NAMALWA (cell line): ENCODE data around the gene TRIM52.
"Not testable (repeated sequence)": the region's sequence is repeated elsewhere in the genome, so short reads cannot be mapped to it uniquely, and the experiment has no call there.

Experiments
- DNase-seq: peaks from one replicate; pipeline ENCODE4 v3.0.0-alpha.2; 2015; ENCODE audit warnings: low spot score

TRIM52 gene

GRCh38 chr5:181233088-181233800 is 27.7 kb downstream of the TRIM52 start:
- no peak for DNase-seq

DNA sequence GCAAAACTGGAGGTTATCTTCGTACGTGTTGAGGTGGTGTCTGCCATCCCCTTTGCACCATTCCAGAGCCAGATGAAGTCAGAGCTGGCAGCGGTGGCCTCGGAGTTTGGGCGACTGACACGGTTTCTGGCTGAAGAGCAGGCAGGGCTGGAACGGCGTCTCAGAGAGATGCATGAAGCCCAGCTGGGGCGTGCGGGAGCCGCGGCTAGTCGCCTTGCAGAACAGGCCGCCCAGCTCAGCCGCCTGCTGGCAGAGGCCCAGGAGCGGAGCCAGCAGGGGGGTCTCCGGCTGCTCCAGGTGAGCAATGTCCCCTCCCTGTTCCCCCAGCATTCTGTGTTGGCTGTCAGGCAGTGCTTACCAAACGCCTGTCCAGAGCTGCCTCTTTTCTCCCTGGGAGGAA is 28.4 kb downstream of the TRIM52 start:
- DNase-seq, result no peak

DNA sequence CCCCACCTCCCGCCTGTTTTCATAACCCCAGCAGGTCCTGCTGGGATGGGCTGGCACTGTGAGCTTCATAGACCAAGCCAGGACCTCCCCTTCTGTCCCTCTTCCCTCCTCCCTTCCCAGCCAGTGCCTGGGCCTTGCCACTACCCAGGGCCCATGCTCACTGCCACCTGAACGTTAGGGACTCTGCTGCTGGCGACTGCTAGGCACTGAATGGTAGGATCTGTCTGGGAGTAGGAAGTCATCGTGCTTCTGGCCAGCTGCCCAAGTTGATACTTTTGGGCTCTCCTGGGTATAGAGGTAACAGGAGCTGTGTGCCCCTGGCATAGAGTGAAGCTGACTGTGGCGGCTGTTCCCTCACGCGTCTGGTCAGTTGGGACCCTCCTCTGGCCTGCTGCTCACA is 29.5 kb downstream of the TRIM52 start:
- no peak for DNase-seq

DNA sequence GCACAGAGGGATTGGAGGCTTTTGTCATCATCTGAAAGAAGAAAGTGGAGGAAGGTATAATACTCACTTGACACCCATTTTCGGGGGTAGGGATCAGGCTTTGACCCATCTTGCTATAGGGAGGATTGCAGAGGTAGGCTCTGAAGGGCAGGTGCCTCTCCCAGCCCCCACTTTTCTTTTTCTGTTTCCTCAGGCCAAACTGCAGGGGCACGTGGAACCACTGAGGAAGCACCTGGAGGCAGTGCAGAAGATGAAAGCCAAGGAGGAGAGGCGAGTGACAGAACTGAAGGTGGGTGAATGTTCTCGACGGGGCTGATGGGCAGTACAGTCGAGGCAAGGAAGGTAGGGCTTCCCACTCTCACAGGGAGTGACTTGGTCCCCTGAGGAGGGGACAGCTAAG is 30.4 kb downstream of the TRIM52 start:
- peak; percentile 47 for DNase-seq

DNA sequence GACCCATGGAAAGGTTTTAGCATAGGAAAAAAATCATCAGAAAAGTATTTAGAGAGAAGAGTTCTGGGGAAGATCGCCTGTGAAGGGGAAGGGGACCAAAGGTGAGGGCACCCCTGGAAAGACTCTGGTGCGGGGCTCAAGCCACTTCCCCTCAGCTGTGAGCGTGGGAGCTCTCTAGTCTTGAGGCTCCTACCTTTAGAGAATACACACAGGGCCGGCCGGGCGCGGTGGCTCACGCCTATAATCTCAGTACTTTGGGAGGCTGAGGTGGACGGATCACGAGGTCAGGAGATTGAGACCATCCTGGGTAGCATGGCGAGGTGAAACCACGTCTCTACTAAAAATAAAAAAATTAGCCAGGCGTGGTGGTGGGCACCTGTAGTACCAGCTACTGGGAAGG is 30.9 kb downstream of the TRIM52 start:
- no peak for DNase-seq

- DNase-seq, result no peak
Measured at GRCh38 chr5:181224390-181225229, 36.3 kb downstream of the TRIM52 start.

DNA sequence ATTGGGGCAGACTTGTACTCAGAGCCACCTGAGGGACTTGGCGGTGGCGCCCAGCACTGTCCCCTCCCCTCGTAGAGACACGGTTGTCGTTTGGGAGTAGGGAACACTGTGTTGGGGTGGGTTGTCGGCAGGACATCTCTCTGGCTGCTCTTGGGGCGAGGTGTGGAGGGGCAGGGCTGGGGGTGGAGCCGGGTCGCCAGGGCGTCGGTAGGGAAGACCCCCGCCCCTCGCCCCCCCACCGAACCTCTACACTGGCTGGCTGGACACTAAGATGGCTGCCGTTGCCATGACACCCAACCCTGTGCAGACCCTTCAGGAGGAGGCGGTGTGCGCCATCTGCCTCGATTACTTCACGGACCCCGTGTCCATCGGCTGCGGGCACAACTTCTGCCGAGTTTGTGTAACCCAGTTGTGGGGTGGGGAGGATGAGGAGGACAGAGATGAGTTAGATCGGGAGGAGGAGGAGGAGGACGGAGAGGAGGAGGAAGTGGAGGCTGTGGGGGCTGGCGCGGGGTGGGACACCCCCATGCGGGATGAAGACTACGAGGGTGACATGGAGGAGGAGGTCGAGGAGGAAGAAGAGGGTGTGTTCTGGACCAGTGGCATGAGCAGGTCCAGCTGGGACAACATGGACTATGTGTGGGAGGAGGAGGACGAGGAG is 37.1 kb downstream of the TRIM52 start:
- DNase-seq, result peak; percentile 71

- peak; percentile 99 for DNase-seq
Measured at GRCh38 chr5:181223058-181223728, 37.8 kb downstream of the TRIM52 start, which contains the start of gene TRIM41. Gene TRIM41, plus strand, starts transcription at chr5:181223281. Its CDS starts 719 bp downstream, at chr5:181224000.

DNA sequence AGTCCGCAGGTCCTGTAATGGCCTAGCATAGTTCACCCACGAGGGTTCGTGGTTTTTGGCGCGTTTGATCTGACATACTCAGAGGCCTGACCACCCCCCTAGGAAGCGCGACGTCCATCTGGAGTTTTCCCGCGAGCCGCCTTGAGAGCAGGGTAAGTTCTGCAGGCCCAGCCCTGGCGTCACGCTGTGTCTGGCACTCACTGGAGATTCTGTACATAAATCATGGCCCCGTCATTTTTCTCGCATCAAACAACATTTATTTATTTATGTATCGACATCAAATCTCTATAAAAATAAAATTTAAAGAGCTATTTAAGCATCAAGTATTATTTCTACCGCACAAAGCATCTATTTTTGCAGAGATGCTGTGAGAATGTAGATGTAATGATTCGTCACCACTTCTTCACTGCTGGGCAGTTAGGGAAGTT is 38.3 kb downstream of the TRIM52 start:
- no peak for DNase-seq

DNA sequence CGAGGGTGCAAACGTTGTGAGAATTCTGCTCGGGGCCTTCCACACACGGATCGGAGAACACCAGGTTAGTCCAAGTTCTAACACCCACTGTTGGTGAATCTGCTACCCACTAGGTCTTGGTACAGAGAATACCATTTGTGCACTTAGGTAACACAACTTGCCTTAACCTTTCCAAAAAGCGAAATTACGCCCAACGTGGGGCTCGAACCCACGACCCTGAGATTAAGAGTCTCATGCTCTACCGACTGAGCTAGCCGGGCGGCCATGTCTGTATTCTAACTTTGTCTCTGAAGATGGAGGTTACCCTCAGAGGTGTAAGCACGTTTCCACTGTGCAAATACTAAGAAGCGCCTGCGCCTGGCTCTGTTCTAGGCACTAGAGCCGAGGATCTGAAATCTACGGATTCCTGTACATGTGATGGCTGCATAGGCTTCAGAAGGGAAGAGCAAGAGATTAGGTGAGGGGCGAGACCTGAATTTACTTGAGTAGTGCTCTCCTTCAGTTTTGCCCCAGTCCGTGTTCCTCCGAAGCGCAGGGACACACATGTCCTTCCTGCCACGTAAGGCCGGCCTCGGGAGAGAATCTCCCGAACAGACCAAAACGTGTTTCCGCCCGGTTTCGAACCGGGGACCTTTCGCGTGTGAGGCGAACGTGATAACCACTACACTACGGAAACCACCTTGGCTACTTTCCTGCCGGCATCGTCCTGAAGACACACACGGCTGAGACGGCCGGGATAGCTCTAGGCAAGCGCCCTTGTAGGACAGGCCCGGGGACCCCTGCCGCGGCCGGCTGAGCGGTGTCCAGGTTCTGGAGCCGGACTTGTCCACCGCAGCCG is 38.9 kb downstream of the TRIM52 start:
- peak; percentile 97 for DNase-seq

DNA sequence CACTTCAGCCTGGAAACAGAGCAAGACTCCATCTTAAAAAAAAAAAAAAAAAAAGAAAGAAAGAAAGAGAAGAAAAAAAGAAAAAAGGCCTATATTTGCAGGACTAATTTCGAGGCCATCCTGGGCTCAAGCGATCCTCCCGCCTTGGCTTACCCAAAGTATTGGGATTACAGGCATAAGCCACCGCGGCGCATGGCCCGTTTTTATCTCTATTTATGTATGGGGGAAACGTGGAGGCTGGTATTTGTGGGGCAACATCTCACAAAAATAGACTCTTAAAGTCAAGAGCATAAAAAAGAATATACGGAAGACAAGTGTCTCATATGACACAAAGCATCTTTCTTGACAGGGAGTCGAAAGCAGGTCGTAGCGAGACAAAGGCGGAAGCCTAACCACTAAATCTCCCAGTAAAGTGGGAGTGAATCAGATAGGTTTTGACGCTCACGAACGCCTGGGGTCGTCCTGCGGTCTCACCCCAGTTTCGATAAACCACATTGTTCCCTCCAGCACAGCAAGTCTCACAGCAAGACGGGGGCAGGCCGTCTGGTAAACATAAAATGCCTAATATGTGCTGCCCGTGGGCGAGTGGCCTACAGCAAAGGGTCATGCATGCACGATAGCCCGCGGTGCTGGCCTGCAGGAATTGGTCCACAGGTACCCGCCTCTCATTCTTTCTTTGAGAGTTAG is 39.7 kb downstream of the TRIM52 start:
- DNase-seq, result no peak

- DNase-seq, result no peak
Measured at GRCh38 chr5:181220178-181220515, 40.8 kb downstream of the TRIM52 start.

DNA sequence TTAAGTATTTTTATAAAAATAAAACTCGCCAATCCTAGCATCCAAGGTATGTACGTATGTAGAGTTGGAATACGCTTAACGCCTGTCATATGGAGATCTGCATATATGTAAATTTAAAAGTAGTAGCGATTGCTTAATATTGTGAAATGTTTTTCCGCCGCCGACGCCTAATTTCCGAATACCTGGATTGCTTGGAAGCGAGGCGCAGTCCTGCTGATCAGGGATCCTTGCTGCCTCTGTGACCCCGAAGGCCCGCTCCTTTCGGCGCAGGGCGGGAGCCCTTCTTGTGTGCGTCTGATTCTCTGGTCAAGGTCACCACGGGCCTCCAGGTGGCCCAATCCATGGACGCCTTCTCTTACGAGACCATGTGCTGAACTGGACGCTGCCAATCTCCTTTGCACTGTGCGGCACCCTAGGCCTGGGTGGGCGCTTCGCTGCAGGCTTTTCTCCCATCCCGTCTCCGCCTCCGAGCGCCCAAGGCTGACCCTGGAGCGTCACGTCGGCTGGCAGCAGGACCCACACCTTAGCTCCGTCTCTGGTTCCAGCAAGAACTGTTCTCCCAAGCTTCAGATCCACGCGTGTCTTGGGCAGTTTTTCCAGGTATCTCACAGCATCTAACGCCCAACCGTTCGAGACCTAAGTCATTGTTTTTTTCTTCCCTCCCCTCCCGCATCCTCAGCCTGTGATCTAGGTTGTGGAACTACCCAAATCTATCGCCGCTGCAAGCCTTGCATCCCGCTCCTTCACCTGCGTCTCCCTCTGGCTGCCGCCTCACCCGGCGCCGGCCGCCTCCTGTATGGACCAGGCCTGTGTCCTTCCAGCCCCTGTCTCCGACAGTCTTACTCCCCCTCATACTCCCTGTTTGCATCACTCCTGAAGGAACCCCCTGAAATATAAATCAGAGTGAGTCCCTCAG is 41.4 kb downstream of the TRIM52 start:
- DNase-seq, result no peak

DNA sequence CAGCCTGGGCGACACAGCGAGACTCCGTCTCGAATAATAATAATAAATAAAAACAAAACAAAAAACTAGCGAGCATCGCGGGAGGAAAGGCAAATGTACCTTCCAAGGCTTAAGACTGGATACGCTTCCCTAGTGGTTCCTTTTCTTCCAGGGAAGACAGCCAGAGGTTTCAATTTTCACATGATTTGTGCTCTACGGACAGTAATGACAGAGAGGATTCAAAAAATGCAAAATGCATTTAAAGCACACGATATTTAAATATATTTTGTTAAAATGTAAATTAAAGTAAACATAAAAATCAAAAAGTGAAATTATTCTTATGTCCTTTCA is 42.2 kb downstream of the TRIM52 start:
- no peak for DNase-seq

DNA sequence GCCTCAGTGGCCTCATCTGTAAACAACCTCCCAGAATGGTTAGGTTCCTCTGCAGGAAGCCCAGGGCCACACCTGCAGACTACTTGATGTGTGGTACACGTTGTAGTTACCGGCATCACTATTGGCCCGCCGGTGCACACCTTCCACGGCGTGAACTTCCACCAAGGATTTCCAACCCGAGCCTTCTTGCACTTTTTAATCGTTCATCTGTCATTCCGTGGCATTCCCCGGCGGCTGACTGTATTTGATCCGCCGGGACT is 43.2 kb downstream of the TRIM52 start:
- peak; percentile 74 for DNase-seq

DNA sequence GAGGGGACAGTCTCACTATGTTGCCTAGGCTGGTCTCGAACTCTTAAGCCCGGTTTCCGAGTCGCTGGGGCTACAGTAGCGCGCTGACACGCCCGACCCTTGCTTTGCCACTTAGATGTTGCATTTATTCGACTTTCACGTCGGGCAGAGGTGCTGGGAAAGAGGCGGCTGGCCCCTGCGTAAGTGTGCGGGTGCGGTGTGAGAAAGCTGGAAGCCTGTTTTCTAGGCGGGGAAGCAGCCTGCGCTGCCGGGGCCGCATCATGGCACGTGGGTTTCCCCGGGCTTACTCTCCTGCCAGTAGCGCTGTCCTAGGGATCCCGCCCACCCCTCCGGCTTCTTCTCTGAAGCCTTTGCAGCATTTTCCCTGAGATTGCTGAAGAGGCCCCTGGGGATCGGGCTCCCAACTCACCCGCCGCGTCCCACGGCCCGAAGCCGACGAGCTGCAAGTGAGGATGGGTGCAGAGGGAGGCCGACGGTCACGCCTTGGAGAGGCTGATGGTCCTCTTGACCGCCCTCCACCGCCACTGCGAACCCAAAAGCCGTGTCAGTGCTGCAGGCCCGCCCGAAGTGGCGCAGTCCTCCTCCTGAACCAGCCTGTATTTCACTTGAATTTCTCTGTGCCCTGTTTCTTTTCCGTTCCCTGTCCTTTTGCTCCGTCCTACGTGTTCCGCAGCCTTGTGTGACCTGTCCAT is 43.7 kb downstream of the TRIM52 start:
- DNase-seq, result peak; percentile 77

GRCh38 chr5:181215997-181216989 is 44.6 kb downstream of the TRIM52 start:
- DNase-seq, result peak; percentile 82

- DNase-seq, result not testable (repeated sequence)
Measured at GRCh38 chr5:181214249-181214648, 46.7 kb downstream of the TRIM52 start.
